ENCODE results near the gene ARHGAP10. TPM values are rescaled to one million over a fixed set of nuclear protein-coding genes. Genes with fewer than 3 reads are reported as not detected.
A peak's percentile ranks its signal among the peaks of the same experiment; 100 is the strongest.

ARHGAP10 gene
- total RNA-seq, 4 donors from 2014 or later: 26.5 to 117 (median 29.7) TPM

- no peak for DNase-seq
- intact Hi-C loops (cut with DNase I): no loop called here
- Histone ChIP-seq H3K4me1 (peaks cover 0 to 65% (median 16%) of the 10 kb centered on the region in 3 donors), H3K27ac (no peak overlapping the region), H3K27me3 (no peaks in the 10 kb centered on the region), H3K36me3 (peaks cover 0 to 23% (median 0%) of the 10 kb centered on the region in 3 donors), H3K4me3 (no peak overlapping the region), H3K9me3 (no peaks in the 10 kb centered on the region)
- no peak for TF ChIP-seq POLR2A (IDR thresholded peaks at IDR 0.05)
- no peak for TF ChIP-seq CTCF (IDR thresholded peaks at IDR 0.05)
- WGBS, 2 donors: 92 to 95% methylated on average over 7 of the region's 7 CpGs
Measured at GRCh38 chr4:147844781-147845180, 112.9 kb downstream of the ARHGAP10 start.

- no peaks in the 10 kb centered on the region for H3K9me3 ChIP-seq
- no peaks in the 10 kb centered on the region for H3K27me3 ChIP-seq
- H3K4me3 ChIP-seq: no peak overlapping the region
- H3K36me3 ChIP-seq: peaks cover 0 to 35% (median 0%) of the 10 kb centered on the region in 3 donors
- peaks cover 0 to 51% (median 16%) of the 10 kb centered on the region in 3 donors for H3K4me1 ChIP-seq
- intact Hi-C loops (cut with DNase I): no loop called here
- no peak for DNase-seq
- 68 to 69% methylated on average over 6 of the region's 6 CpGs for WGBS, 2 donors
- peak overlapping the region in 3 of 4 donors; percentile 4 to 59 (median 56) for H3K27ac ChIP-seq
- TF ChIP-seq CTCF (IDR thresholded peaks at IDR 0.05): no peak
- no peak for TF ChIP-seq POLR2A (IDR thresholded peaks at IDR 0.05)
Measured at GRCh38 chr4:147846318-147847155, 114.6 kb downstream of the ARHGAP10 start.

DNA sequence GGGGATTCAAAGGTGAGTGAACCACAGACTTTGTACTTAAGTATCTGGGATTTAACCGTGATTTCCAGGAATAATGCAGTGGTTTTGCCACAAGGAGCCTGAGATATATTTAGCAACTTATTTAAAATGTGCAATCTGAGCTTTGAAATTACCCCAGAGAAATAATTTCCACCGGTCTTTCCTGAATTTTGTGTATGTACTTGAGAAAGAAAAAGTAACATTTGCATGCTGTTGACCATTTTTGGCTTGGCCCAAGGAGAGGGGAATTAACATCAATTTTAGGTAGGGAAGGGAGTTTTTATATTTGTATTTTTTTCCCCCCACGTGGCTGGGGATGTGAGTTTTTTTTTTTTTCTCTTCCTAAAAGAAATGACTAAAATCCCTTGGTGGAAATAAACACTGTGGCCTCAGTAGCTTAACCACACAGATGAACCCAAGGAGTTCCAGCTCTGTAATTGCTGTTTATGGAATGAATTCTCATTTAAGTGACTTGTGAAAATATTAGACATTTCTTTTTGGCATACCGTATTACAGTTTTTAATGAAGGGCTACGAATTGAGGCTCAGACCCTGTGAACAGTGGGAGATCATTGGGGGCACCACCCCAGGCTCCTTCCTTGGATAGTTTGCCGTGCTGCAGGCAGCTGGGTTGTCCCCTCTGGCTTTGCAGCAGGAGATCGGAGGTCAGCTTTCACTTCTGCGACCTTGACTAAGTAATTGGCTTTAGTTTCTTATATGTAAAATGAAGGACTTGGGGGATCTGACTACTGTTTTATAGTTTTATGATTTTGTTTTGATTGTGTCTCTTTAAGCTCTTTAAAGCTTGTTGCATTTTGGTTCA lies 116.1 kb downstream of the ARHGAP10 start:
- DNase-seq: no peak
- Histone ChIP-seq H3K27ac (peak overlapping the region in 3 of 4 donors; percentile 56 to 59 (median 59)), H3K4me1 (peaks cover 0 to 45% (median 10%) of the 10 kb centered on the region in 3 donors), H3K9me3 (no peaks in the 10 kb centered on the region), H3K36me3 (peaks cover 0 to 35% (median 0%) of the 10 kb centered on the region in 3 donors), H3K27me3 (no peaks in the 10 kb centered on the region), H3K4me3 (no peak overlapping the region)
- WGBS, 2 donors: 66 to 82% methylated on average over 8 of the region's 8 CpGs
- intact Hi-C loops (cut with DNase I): no loop called here
- no peak for TF ChIP-seq POLR2A (IDR thresholded peaks at IDR 0.05)
- no peak for TF ChIP-seq CTCF (IDR thresholded peaks at IDR 0.05)

DNA sequence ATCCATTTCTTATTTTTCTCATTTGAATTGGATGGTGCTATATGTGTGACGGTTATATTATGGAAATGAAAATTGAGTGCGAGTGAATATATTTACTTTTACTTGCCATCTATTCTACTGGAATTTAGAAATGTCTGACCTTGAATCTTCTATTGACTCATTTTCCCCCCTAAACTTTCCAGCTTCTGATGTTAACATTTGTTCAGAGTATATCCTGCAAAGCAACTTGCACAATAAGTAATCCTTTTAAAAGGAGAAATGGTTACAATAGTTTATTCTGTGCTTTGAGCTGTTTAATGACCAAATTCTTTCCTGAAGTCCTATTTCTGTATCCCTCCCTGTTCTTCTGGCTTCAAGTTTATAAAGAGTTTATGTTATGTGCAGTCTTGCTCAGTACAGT lies 116.7 kb downstream of the ARHGAP10 start:
- intact Hi-C loops (cut with DNase I): no loop called here
- H3K4me3 ChIP-seq: no peak overlapping the region
- WGBS, 2 donors: 80 to 92% methylated on average over 2 of the region's 2 CpGs
- H3K36me3 ChIP-seq: peaks cover 0 to 35% (median 0%) of the 10 kb centered on the region in 3 donors
- no peaks in the 10 kb centered on the region for H3K27me3 ChIP-seq
- peak overlapping the region in 3 of 4 donors; percentile 37 to 59 (median 39) for H3K27ac ChIP-seq
- H3K9me3 ChIP-seq: no peaks in the 10 kb centered on the region
- TF ChIP-seq CTCF (IDR thresholded peaks at IDR 0.05) (no peak), POLR2A (IDR thresholded peaks at IDR 0.05) (no peak)
- no peak for DNase-seq
- peaks cover 0 to 44% (median 10%) of the 10 kb centered on the region in 3 donors for H3K4me1 ChIP-seq

Data from esophagus squamous epithelium (tissue), 5 donors.